GM20000 (cell line): ENCODE measurements around the gene ADSS2.

Experiments
- DNase-seq: peaks from one replicate; pipeline ENCODE4 v3.0.0; 2012; ENCODE audit warnings: low spot score
- CTCF ChIP-seq: IDR thresholded peaks from 2 replicates; pipeline ENCODE4 v1.5.1; 2012; ENCODE audit warnings: mild to moderate bottlenecking, control low read depth; ENCODE audit errors: extremely low read depth, missing control alignments

Gene ADSS2

GRCh38 chr1:244412176-244412575 is 39.5 kb downstream of the ADSS2 start:
- DNase-seq: no peak
- TF ChIP-seq CTCF: no peak

DNA sequence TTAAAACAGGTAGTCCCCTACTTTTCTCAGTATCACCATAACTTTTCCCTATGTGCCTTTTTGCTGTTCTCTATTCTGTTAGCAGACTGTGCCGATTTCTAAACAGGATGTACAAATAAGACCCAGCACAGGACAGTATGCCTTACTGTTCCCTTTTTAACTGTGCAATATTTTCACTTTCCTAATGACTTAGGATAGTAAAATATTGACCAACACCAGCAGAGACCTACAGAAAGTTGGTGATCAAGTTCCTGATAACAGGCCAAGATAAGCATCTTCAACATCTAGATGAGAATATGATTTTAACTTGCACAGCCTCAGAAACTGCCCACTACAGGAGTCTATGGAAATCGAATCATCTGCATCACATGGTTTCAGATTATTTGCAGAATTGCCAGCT is 42.0 kb downstream of the ADSS2 start:
- TF ChIP-seq CTCF: no peak

GRCh38 chr1:244406337-244406736 is 45.4 kb downstream of the ADSS2 start:
- TF ChIP-seq CTCF: no peak
- DNase-seq: peak; percentile 32

More for the DNA sequence above, 42.0 kb downstream of the ADSS2 start:
- peak; percentile 31 for DNase-seq

DNA sequence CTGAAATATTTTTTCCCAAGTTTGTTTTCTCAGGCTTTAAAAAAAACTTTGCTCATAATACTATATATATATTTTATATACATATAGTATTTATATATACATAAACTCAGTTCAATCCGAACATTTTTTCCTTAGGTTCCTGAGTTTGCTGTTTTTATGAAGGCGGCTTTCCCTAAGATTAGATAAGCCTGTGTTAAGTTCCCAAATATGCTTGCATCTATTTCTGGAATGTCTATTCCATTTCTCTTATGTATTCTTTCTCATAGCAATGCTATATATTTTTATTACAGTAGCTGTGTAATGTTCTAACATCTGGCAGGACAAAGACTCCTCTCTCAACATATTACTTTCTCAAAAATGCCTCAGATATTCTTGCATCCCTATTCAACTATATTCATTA is 45.9 kb downstream of the ADSS2 start:
- no peak for DNase-seq
- no peak for TF ChIP-seq CTCF

- no peak for DNase-seq
- no peak for TF ChIP-seq CTCF
These were observed 48.3 kb downstream of the ADSS2 start for GRCh38 chr1:244403431-244403830.

GRCh38 chr1:244400974-244401373 is 50.7 kb downstream of the ADSS2 start:
- DNase-seq: no peak
- TF ChIP-seq CTCF: no peak

DNA sequence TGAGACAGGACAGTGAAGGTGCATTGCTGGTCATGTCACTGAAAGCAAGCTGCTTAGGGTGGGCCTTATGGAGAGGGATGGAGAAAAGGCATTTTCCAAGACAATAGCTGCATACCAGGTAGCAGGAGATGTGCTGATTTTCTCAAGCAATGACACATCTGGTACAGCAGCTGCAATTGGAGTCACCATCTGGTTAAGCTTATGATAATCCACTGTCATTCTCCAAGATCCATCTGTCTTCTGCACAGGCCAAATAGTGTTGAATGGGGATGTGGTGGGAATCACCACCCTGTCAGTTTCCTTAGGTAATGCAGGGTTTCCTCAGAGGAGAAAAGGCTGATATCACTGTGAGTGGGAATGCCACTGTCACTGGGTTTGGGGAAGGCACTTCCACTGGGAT is 54.6 kb downstream of the ADSS2 start:
- TF ChIP-seq CTCF: no peak
- no peak for DNase-seq

DNA sequence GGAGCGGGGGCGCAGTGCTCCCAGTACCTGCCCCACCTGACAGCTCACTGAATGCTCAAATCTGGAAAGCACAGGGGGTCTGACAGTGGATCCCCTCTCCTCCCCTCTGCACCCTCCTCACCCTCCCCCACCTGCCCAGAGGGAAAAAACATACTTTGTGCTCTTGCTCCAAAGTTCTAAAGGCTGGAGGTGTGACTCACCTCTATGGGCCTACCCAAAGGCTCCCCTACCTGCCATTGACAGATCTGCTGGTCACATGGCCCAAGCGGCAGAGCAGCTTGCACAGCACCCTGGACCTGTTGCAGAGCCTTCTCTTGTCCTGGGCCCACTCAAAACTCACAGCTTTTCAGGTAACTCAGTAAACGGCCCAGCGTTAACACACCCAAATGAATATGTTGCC is 55.7 kb downstream of the ADSS2 start:
- no peak for DNase-seq
- no peak for TF ChIP-seq CTCF
